Measurements from ENCODE around the gene TDP2.
"Not testable (repeated sequence)": the region's sequence is repeated elsewhere in the genome, so short reads cannot be mapped to it uniquely, and the experiment has no call there.

The TDP2 gene

GRCh38 chr6:24680582-24680981 is 13.9 kb upstream of the TDP2 start:
- Histone ChIP-seq H3K4me3 (ENCODE audit: low read length) (no peak overlapping the region), H3K4me1 (ENCODE audit: control insufficient read depth, insufficient read depth, low read length) (peaks cover 1% of the 10 kb centered on the region; the same call in 1 of the 2 replicates), H3K27me3 (ENCODE audit: control insufficient read depth, insufficient read depth, low read length) (no peaks in the 10 kb centered on the region), H3K9me3 (ENCODE audit: control insufficient read depth, insufficient read depth, low read length) (no peaks in the 10 kb centered on the region), H3K27ac (ENCODE audit: low read length) (no peak overlapping the region), H3K36me3 (ENCODE audit: control insufficient read depth, insufficient read depth, low read length) (no peaks in the 10 kb centered on the region)
- WGBS (ENCODE audit: insufficient coverage, insufficient read length) = no CpG with 5 or more reads among the region's 7 CpGs
- no peak for DNase-seq (ENCODE audit: low read depth, low spot score)

GRCh38 chr6:24678792-24679352 is 12.2 kb upstream of the TDP2 start:
- no CpG with 5 or more reads among the region's 11 CpGs for WGBS (ENCODE audit: insufficient coverage, insufficient read length)
- H3K27ac ChIP-seq (ENCODE audit: low read length); H3K9me3 ChIP-seq (ENCODE audit: control insufficient read depth, insufficient read depth, low read length); H3K4me3 ChIP-seq (ENCODE audit: low read length); H3K4me1 ChIP-seq (ENCODE audit: control insufficient read depth, insufficient read depth, low read length); H3K27me3 ChIP-seq (ENCODE audit: control insufficient read depth, insufficient read depth, low read length); DNase-seq (ENCODE audit: low read depth, low spot score); H3K36me3 ChIP-seq (ENCODE audit: control insufficient read depth, insufficient read depth, low read length): not testable (repeated sequence)

- no peak overlapping the region for H3K27ac ChIP-seq (ENCODE audit: low read length)
- DNase-seq (ENCODE audit: low read depth, low spot score) = no peak
- WGBS (ENCODE audit: insufficient coverage, insufficient read length) = no CpG with 5 or more reads among the region's 2 CpGs
- no peaks in the 10 kb centered on the region for H3K27me3 ChIP-seq (ENCODE audit: control insufficient read depth, insufficient read depth, low read length)
- H3K4me3 ChIP-seq (ENCODE audit: low read length) = no peak overlapping the region
- no peaks in the 10 kb centered on the region for H3K36me3 ChIP-seq (ENCODE audit: control insufficient read depth, insufficient read depth, low read length)
- no peaks in the 10 kb centered on the region; the same call in 1 of the 2 replicates for H3K9me3 ChIP-seq (ENCODE audit: control insufficient read depth, insufficient read depth, low read length)
- H3K4me1 ChIP-seq (ENCODE audit: control insufficient read depth, insufficient read depth, low read length) = no peaks in the 10 kb centered on the region
These were observed 6.9 kb upstream of the TDP2 start for GRCh38 chr6:24673625-24674024.

- H3K4me3 ChIP-seq (ENCODE audit: low read length) = no peak overlapping the region
- H3K9me3 ChIP-seq (ENCODE audit: control insufficient read depth, insufficient read depth, low read length) = no peaks in the 10 kb centered on the region; the same call in 1 of the 2 replicates
- no peaks in the 10 kb centered on the region for H3K27me3 ChIP-seq (ENCODE audit: control insufficient read depth, insufficient read depth, low read length)
- H3K27ac ChIP-seq (ENCODE audit: low read length) = no peak overlapping the region
- no CpG with 5 or more reads among the region's 6 CpGs for WGBS (ENCODE audit: insufficient coverage, insufficient read length)
- DNase-seq (ENCODE audit: low read depth, low spot score) = no peak
- no peaks in the 10 kb centered on the region for H3K36me3 ChIP-seq (ENCODE audit: control insufficient read depth, insufficient read depth, low read length)
- no peaks in the 10 kb centered on the region for H3K4me1 ChIP-seq (ENCODE audit: control insufficient read depth, insufficient read depth, low read length)
These were observed 6.0 kb upstream of the TDP2 start for GRCh38 chr6:24672620-24673182.

GRCh38 chr6:24671077-24671476 is 4.4 kb upstream of the TDP2 start:
- not testable (repeated sequence) for H3K27me3 ChIP-seq (ENCODE audit: control insufficient read depth, insufficient read depth, low read length); H3K4me3 ChIP-seq (ENCODE audit: low read length); DNase-seq (ENCODE audit: low read depth, low spot score); H3K4me1 ChIP-seq (ENCODE audit: control insufficient read depth, insufficient read depth, low read length); H3K9me3 ChIP-seq (ENCODE audit: control insufficient read depth, insufficient read depth, low read length); H3K27ac ChIP-seq (ENCODE audit: low read length); H3K36me3 ChIP-seq (ENCODE audit: control insufficient read depth, insufficient read depth, low read length)
- no CpG with 5 or more reads among the region's 4 CpGs for WGBS (ENCODE audit: insufficient coverage, insufficient read length)

GRCh38 chr6:24670492-24670891 is 3.8 kb upstream of the TDP2 start:
- not testable (repeated sequence) for H3K36me3 ChIP-seq (ENCODE audit: control insufficient read depth, insufficient read depth, low read length); H3K27me3 ChIP-seq (ENCODE audit: control insufficient read depth, insufficient read depth, low read length); H3K27ac ChIP-seq (ENCODE audit: low read length); H3K4me3 ChIP-seq (ENCODE audit: low read length); DNase-seq (ENCODE audit: low read depth, low spot score); H3K4me1 ChIP-seq (ENCODE audit: control insufficient read depth, insufficient read depth, low read length); H3K9me3 ChIP-seq (ENCODE audit: control insufficient read depth, insufficient read depth, low read length)

GRCh38 chr6:24668997-24669361 is 2.3 kb upstream of the TDP2 start:
- no CpG with 5 or more reads among the region's 9 CpGs for WGBS (ENCODE audit: insufficient coverage, insufficient read length)
- Histone ChIP-seq H3K27me3 (ENCODE audit: control insufficient read depth, insufficient read depth, low read length) (no peaks in the 10 kb centered on the region), H3K4me3 (ENCODE audit: low read length) (no peak overlapping the region), H3K9me3 (ENCODE audit: control insufficient read depth, insufficient read depth, low read length) (no peaks in the 10 kb centered on the region; the same call in 1 of the 2 replicates), H3K36me3 (ENCODE audit: control insufficient read depth, insufficient read depth, low read length) (no peaks in the 10 kb centered on the region), H3K27ac (ENCODE audit: low read length) (no peak overlapping the region), H3K4me1 (ENCODE audit: control insufficient read depth, insufficient read depth, low read length) (no peaks in the 10 kb centered on the region)
- DNase-seq (ENCODE audit: low read depth, low spot score) = no peak

GRCh38 chr6:24668066-24668996 is 1.6 kb upstream of the TDP2 start:
- DNase-seq (ENCODE audit: low read depth, low spot score); H3K27me3 ChIP-seq (ENCODE audit: control insufficient read depth, insufficient read depth, low read length); H3K36me3 ChIP-seq (ENCODE audit: control insufficient read depth, insufficient read depth, low read length); H3K4me1 ChIP-seq (ENCODE audit: control insufficient read depth, insufficient read depth, low read length); H3K9me3 ChIP-seq (ENCODE audit: control insufficient read depth, insufficient read depth, low read length); H3K27ac ChIP-seq (ENCODE audit: low read length); H3K4me3 ChIP-seq (ENCODE audit: low read length): not testable (repeated sequence)
- WGBS (ENCODE audit: insufficient coverage, insufficient read length) = no CpG with 5 or more reads among the region's 18 CpGs

GRCh38 chr6:24667378-24667803 is 692 bp upstream of the TDP2 start:
- Histone ChIP-seq H3K9me3 (ENCODE audit: control insufficient read depth, insufficient read depth, low read length) (no peaks in the 10 kb centered on the region; the same call in 1 of the 2 replicates), H3K4me1 (ENCODE audit: control insufficient read depth, insufficient read depth, low read length) (no peaks in the 10 kb centered on the region), H3K27ac (ENCODE audit: low read length) (no peak overlapping the region), H3K4me3 (ENCODE audit: low read length) (peak overlapping the region; percentile 57; the same call in 1 of the 2 replicates), H3K27me3 (ENCODE audit: control insufficient read depth, insufficient read depth, low read length) (no peaks in the 10 kb centered on the region), H3K36me3 (ENCODE audit: control insufficient read depth, insufficient read depth, low read length) (peaks cover 2% of the 10 kb centered on the region; the same call in 1 of the 2 replicates)
- DNase-seq (ENCODE audit: low read depth, low spot score) = no peak
- WGBS (ENCODE audit: insufficient coverage, insufficient read length) = no CpG with 5 or more reads among the region's 9 CpGs

GRCh38 chr6:24666097-24666640 is 530 bp downstream of the TDP2 start:
- H3K4me3 ChIP-seq (ENCODE audit: low read length) = peak overlapping the region; percentile 57
- no peaks in the 10 kb centered on the region; the same call in 1 of the 2 replicates for H3K9me3 ChIP-seq (ENCODE audit: control insufficient read depth, insufficient read depth, low read length)
- no peak overlapping the region for H3K27ac ChIP-seq (ENCODE audit: low read length)
- peaks cover 2% of the 10 kb centered on the region; the same call in 1 of the 2 replicates for H3K36me3 ChIP-seq (ENCODE audit: control insufficient read depth, insufficient read depth, low read length)
- no CpG with 5 or more reads among the region's 26 CpGs for WGBS (ENCODE audit: insufficient coverage, insufficient read length)
- no peaks in the 10 kb centered on the region for H3K27me3 ChIP-seq (ENCODE audit: control insufficient read depth, insufficient read depth, low read length)
- DNase-seq (ENCODE audit: low read depth, low spot score) = no peak
- no peaks in the 10 kb centered on the region for H3K4me1 ChIP-seq (ENCODE audit: control insufficient read depth, insufficient read depth, low read length)

Data from iPS DF 6.9 (cell line).